ENCODE results near the gene KNSTRN.

GRCh38 chr15:40353697-40354096, 28.8 kb upstream of the KNSTRN start:
- TF ChIP-seq CTCF (optimal IDR thresholded peaks at IDR 0.05 in 1 of 3, IDR thresholded peaks at IDR 0.05 in 1 of 3, conservative IDR thresholded peaks at IDR 0.05 in 1 of 3; ENCODE audit: extremely low read depth in 1 of 3, insufficient read depth in 2 of 3, low read length in 3 of 3) (no peak), EZH2 (IDR thresholded peaks at IDR 0.05; ENCODE audit: low read length) (no peak)

Data from keratinocyte (primary cell).